Endothelial cell of umbilical vein (primary cell): ENCODE measurements around the gene AZU1. TPM values are rescaled to one million over a fixed set of nuclear protein-coding genes. Genes with fewer than 3 reads are reported as not detected.

Source experiments
- BruUV-seq: library from RNA; stranded (reverse); fragments of 400-500 nt; replicated peaks from 2 replicates; lab custom pipeline; 2021; lab: Mats Ljungman, UMichigan
- CTCF ChIA-PET: fragments of 300-600, 350-600 bp; sonication (Branson Sonifier 250); formaldehyde crosslinking; loops from one replicate; lab custom pipeline; 2021; ENCODE audit warnings: antibody characterized with exemption, inconsistent platforms; lab: Charles Lee
- POLR2A ChIA-PET: fragments of 300-600, 350-600 bp; sonication (Branson Sonifier 250); formaldehyde crosslinking; loops from one replicate; lab custom pipeline; 2021; ENCODE audit warnings: antibody characterized with exemption, inconsistent platforms; lab: Charles Lee
- DNase-seq: peaks from one replicate; pipeline ENCODE4 v3.0.0-alpha.2; 2011; ENCODE audit warnings: low read depth, low spot score
- FAIRE-seq: peaks from 2 replicates; lab custom pipeline; 2011; peaks lifted over from hg19 to GRCh38; lab: Jason Lieb, UNC
- H2AFZ ChIP-seq: 2 replicates; pipeline ENCODE4 v1.6.0; 2012; ENCODE audit warnings: low read depth, low read length, control low read depth, inconsistent platforms
- H3K27ac ChIP-seq: 2 replicates; pipeline ENCODE4 v1.5.1; 2011; ENCODE audit warnings: low read depth, mild to moderate bottlenecking, control low read depth, low read length, moderate library complexity; ENCODE audit not compliant: insufficient read depth
- H3K27me3 ChIP-seq, 2 experiments: 2 replicates each; pipeline versions ENCODE4 v1.6.0 to v1.6.1; 2011; ENCODE audit warnings: low read length in 2 of 2, mixed read lengths in 1 of 2; ENCODE audit not compliant: control insufficient read depth in 2 of 2, insufficient read depth in 2 of 2
- H3K36me3 ChIP-seq, 2 experiments: 2 replicates in 1 of 2; 3 replicates in 1 of 2; pipeline ENCODE4 v1.5.1; 2011; ENCODE audit warnings: low read length in 2 of 2, mild to moderate bottlenecking in 1 of 2, moderate library complexity in 1 of 2; ENCODE audit not compliant: control insufficient read depth in 2 of 2, insufficient read depth in 2 of 2; ENCODE audit errors: extremely low read depth in 1 of 2
- H3K4me1 ChIP-seq: 3 replicates; pipeline ENCODE4 v1.5.1; 2011; ENCODE audit warnings: mild to moderate bottlenecking, low read length; ENCODE audit not compliant: control insufficient read depth, insufficient read depth; ENCODE audit errors: extremely low read depth
- H3K4me2 ChIP-seq: 2 replicates; pipeline ENCODE4 v1.6.1; 2011; ENCODE audit warnings: low read length, control low read depth, mixed read lengths; ENCODE audit not compliant: insufficient read depth
- H3K4me3 ChIP-seq, 3 experiments: fragments of 200-600 bp in 1 of 3; sonication (generic), shearing (Covaris generic) in 1 of 3; replicated peaks in 1 of 3; 2 replicates each; pipeline ENCODE4 v1.5.1; 2011 to 2016; ENCODE audit warnings: control low read depth in 3 of 3, low read length in 3 of 3, mild to moderate bottlenecking in 2 of 3, inconsistent platforms in 1 of 3, low read depth in 1 of 3, moderate library complexity in 1 of 3; ENCODE audit not compliant: insufficient read depth in 1 of 3
- H3K79me2 ChIP-seq: 2 replicates; pipeline ENCODE4 v1.6.0; 2012; ENCODE audit warnings: low read length, inconsistent platforms; ENCODE audit not compliant: control insufficient read depth, insufficient read depth
- H3K9ac ChIP-seq: replicated peaks from 2 replicates; pipeline ENCODE3; 2011; ENCODE audit warnings: low read length, control low read depth; ENCODE audit not compliant: insufficient read depth; ENCODE audit errors: extremely low read depth
- H3K9me1 ChIP-seq: replicated peaks from 3 replicates; pipeline ENCODE4 v1.6.0; 2011; ENCODE audit warnings: mild to moderate bottlenecking, low read length; ENCODE audit not compliant: control insufficient read depth, insufficient read depth; ENCODE audit errors: extremely low read depth
- H3K9me3 ChIP-seq: replicated peaks from 2 replicates; pipeline ENCODE4 v1.5.1; 2012; ENCODE audit warnings: low read length, inconsistent platforms; ENCODE audit not compliant: control insufficient read depth, insufficient read depth
- H4K20me1 ChIP-seq: replicated peaks from 2 replicates; pipeline ENCODE3; 2011; ENCODE audit warnings: mild to moderate bottlenecking, low read length; ENCODE audit not compliant: control insufficient read depth, insufficient read depth; ENCODE audit errors: extremely low read depth
- EZH2 ChIP-seq: IDR thresholded peaks from 2 replicates; pipeline ENCODE4 v1.6.1; 2012; ENCODE audit warnings: borderline replicate concordance, low read depth, mild to moderate bottlenecking, moderate library complexity, low read length, inconsistent platforms; ENCODE audit not compliant: severe bottlenecking
- FOS ChIP-seq: IDR thresholded peaks from 2 replicates; pipeline ENCODE4 v1.6.1; 2011; ENCODE audit warnings: mild to moderate bottlenecking, low read length, moderate library complexity, borderline replicate concordance; ENCODE audit not compliant: insufficient read depth
- GATA2 ChIP-seq: IDR thresholded peaks from 2 replicates; pipeline ENCODE4 v1.7.0; 2011; ENCODE audit warnings: low read depth, mild to moderate bottlenecking, moderate library complexity, mixed read lengths, low read length; ENCODE audit not compliant: insufficient read length, insufficient read depth
- JUN ChIP-seq: IDR thresholded peaks from 2 replicates; pipeline ENCODE4 v1.6.1; 2011; ENCODE audit warnings: borderline replicate concordance, low read depth; ENCODE audit not compliant: insufficient read length, insufficient read depth
- dilution Hi-C: fragments of 300-500 bp; cut with MboI; formaldehyde crosslinking; loops from one replicate; pipeline ENCODE4 v1.15.0; 2019; ENCODE audit warnings: low sequenced_read_pairs; ENCODE audit not compliant: extremely low pct_ligation_motif_present
- intact Hi-C: fragments of 100-400 bp; cut with micrococcal nuclease; formaldehyde crosslinking; loops from one replicate; pipeline ENCODE4 v1.10.0; 2022
- polyA plus RNA-seq, 4 experiments: library from polyadenylated mRNA; depleted of rRNA in 3 of 4; stranded (reverse) in 3 of 4; unstranded in 1 of 4; fragments of >200 nt; gene quantifications; 2 replicates each; pipeline versions ENCODE4 v1.2.1 to v1.2.3, GENCODE V29; 2011 to 2012; ENCODE audit warnings: missing spikeins in 1 of 4
- total RNA-seq: library from RNA; stranded (reverse); gene quantifications from 2 replicates; pipeline ENCODE4 v1.2.3, GENCODE V29; 2021
- TF ChIP-seq, protein P1 (sequence below): IDR thresholded peaks from 2 replicates; pipeline ENCODE4 v1.6.1; 2011; ENCODE audit not compliant: insufficient read depth, insufficient read length
- TF ChIP-seq, protein P2 (sequence below), 2 donors: IDR thresholded peaks; 1 replicate in 1 of 2; 2 replicates in 1 of 2; pipeline ENCODE4 v1.5.1; 2011; ENCODE audit warnings: low read length in 2 of 2, mild to moderate bottlenecking in 2 of 2, moderate library complexity in 2 of 2, control low read depth in 1 of 2, inconsistent platforms in 1 of 2, low read depth in 1 of 2; ENCODE audit not compliant: insufficient read depth in 1 of 2; ENCODE audit errors: extremely low read depth in 1 of 2

Gene AZU1
- total and polyA plus RNA-seq, 2 donors (not counting 3 experiments of a cell fraction or from before 2014, with no cell fraction given) = 0.12 TPM; not detected in 1

- CTCF ChIA-PET = interaction anchor here (1.2 kb wide), 1 partner anchor 15 kb away, joined by 4 read pairs; no protein-coding TSS in a partner anchor
- H3K4me2 ChIP-seq = no peak overlapping the region
- H3K36me3 ChIP-seq = peaks cover 0 to 21% of the 10 kb centered on the region in 2 experiments
- no peak overlapping the region for H3K27ac ChIP-seq
- no peaks in the 10 kb centered on the region for H3K9me1 ChIP-seq
- H3K9me3 ChIP-seq = no peaks in the 10 kb centered on the region
- H3K79me2 ChIP-seq = no peaks in the 10 kb centered on the region
- no peaks in the 10 kb centered on the region for H3K27me3 ChIP-seq
- dilution Hi-C loops = no loop called here
- H3K9ac ChIP-seq = no peak overlapping the region
- FAIRE-seq (no peak), DNase-seq (no peak)
- TF ChIP-seq EZH2 = no peak
- TF ChIP-seq, protein P1, sequence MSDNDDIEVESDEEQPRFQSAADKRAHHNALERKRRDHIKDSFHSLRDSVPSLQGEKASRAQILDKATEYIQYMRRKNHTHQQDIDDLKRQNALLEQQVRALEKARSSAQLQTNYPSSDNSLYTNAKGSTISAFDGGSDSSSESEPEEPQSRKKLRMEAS = no peak
- TF ChIP-seq, protein P2, sequence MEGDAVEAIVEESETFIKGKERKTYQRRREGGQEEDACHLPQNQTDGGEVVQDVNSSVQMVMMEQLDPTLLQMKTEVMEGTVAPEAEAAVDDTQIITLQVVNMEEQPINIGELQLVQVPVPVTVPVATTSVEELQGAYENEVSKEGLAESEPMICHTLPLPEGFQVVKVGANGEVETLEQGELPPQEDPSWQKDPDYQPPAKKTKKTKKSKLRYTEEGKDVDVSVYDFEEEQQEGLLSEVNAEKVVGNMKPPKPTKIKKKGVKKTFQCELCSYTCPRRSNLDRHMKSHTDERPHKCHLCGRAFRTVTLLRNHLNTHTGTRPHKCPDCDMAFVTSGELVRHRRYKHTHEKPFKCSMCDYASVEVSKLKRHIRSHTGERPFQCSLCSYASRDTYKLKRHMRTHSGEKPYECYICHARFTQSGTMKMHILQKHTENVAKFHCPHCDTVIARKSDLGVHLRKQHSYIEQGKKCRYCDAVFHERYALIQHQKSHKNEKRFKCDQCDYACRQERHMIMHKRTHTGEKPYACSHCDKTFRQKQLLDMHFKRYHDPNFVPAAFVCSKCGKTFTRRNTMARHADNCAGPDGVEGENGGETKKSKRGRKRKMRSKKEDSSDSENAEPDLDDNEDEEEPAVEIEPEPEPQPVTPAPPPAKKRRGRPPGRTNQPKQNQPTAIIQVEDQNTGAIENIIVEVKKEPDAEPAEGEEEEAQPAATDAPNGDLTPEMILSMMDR (IDR thresholded peaks at IDR 0.05; ENCODE audit: extremely low read depth in 1 of 2, insufficient read depth in 1 of 2, low read depth in 1 of 2, low read length in 2 of 2) = no peak
- TF ChIP-seq FOS = no peak
- TF ChIP-seq JUN = no peak
- no peak for TF ChIP-seq GATA2
- intact Hi-C loops = loop anchor here (1.0 kb wide), 1 partner anchor 38 kb away; no protein-coding TSS in a partner anchor
- H4K20me1 ChIP-seq = no peaks in the 10 kb centered on the region
- BruUV-seq = no TSS peak
- H3K4me3 ChIP-seq = no peak overlapping the region
- POLR2A ChIA-PET = no interaction called here
- no peak overlapping the region for H2AFZ ChIP-seq
- H3K4me1 ChIP-seq = peaks cover 9% of the 10 kb centered on the region
These were observed 44.0 kb downstream of the AZU1 start for GRCh38 chr19:871446-872265.
